ENCODE measurements around the gene KRT5.
"Not testable (repeated sequence)": the region's sequence is repeated elsewhere in the genome, so short reads cannot be mapped to it uniquely, and the experiment has no call there.

KRT5 gene

GRCh38 chr12:52493172-52493571 lies 27.0 kb downstream of the KRT5 start, which contains the start of gene KRT6A:
Gene KRT6A, minus strand, starts transcription at chr12:52493257. Its CDS starts 69 bp downstream, at chr12:52493188.
- Histone ChIP-seq H3K4me3 (no peak within 1 kb of the TSS), H3K4me2 (no peak within 1 kb of the TSS), H4K20me1 (no peaks in the 10 kb centered on the region), H3K9ac (no peak within 1 kb of the TSS), H3K4me1 (peaks cover 19 to 23% (median 21%) of the 10 kb centered on the region in 10 experiments), H3K27me3 (no peaks in the 10 kb centered on the region), H3K36me3 (no peaks in the 10 kb centered on the region), H3K27ac (no peak within 1 kb of the TSS), H3K9me3 (replicated peaks in 1 of 11) (no peaks in the 10 kb centered on the region)
- TF ChIP-seq Cebpa-rat (IDR thresholded peaks at IDR 0.05) = no peak

- not testable (repeated sequence) for H3K9ac ChIP-seq; H3K27me3 ChIP-seq; H3K27ac ChIP-seq; H3K36me3 ChIP-seq; H3K4me3 ChIP-seq; H4K20me1 ChIP-seq; H3K4me2 ChIP-seq; H3K9me3 ChIP-seq (replicated peaks in 1 of 11)
- H3K4me1 ChIP-seq = peaks cover 19 to 23% (median 21%) of the 10 kb centered on the region in 10 experiments
Observed at GRCh38 chr12:52492405-52492804, 27.8 kb downstream of the KRT5 start.

- H3K27ac ChIP-seq; H4K20me1 ChIP-seq; H3K27me3 ChIP-seq; H3K4me2 ChIP-seq; H3K36me3 ChIP-seq; H3K9ac ChIP-seq; H3K9me3 ChIP-seq (replicated peaks in 1 of 11); H3K4me3 ChIP-seq: not testable (repeated sequence)
- peaks cover 13 to 18% (median 15%) of the 10 kb centered on the region in 10 experiments for H3K4me1 ChIP-seq
Observed at GRCh38 chr12:52491495-52491894, 28.7 kb downstream of the KRT5 start.

GRCh38 chr12:52488736-52489135 lies 31.5 kb downstream of the KRT5 start:
- Histone ChIP-seq H3K4me1 (no peaks in the 10 kb centered on the region), H3K9me3 (replicated peaks in 1 of 11) (peaks cover 0 to 14% (median 8%) of the 10 kb centered on the region in 11 experiments; a peak in 13 of 22 replicates), H4K20me1 (no peaks in the 10 kb centered on the region), H3K4me3 (no peak overlapping the region), H3K36me3 (no peaks in the 10 kb centered on the region), H3K4me2 (no peak overlapping the region), H3K27me3 (no peaks in the 10 kb centered on the region), H3K9ac (no peak overlapping the region), H3K27ac (no peak overlapping the region)
- TF ChIP-seq Cebpa-rat (IDR thresholded peaks at IDR 0.05) = no peak

GRCh38 chr12:52487744-52488443 lies 32.3 kb downstream of the KRT5 start:
- peaks cover 0 to 14% (median 8%) of the 10 kb centered on the region in 11 experiments; a peak in 13 of 22 replicates for H3K9me3 ChIP-seq (replicated peaks in 1 of 11)
- H4K20me1 ChIP-seq, H3K4me2 ChIP-seq, H3K4me3 ChIP-seq, H3K4me1 ChIP-seq, H3K36me3 ChIP-seq, H3K27me3 ChIP-seq, H3K27ac ChIP-seq, H3K9ac ChIP-seq: not testable (repeated sequence)

- H3K9ac ChIP-seq = no peak overlapping the region
- no peaks in the 10 kb centered on the region for H3K36me3 ChIP-seq
- no peaks in the 10 kb centered on the region for H3K27me3 ChIP-seq
- H3K27ac ChIP-seq = no peak overlapping the region
- no peaks in the 10 kb centered on the region for H3K4me1 ChIP-seq
- H3K4me2 ChIP-seq = no peak overlapping the region
- no peak overlapping the region for H3K4me3 ChIP-seq
- peaks cover 0 to 14% (median 8%) of the 10 kb centered on the region in 11 experiments; a peak in 13 of 22 replicates for H3K9me3 ChIP-seq (replicated peaks in 1 of 11)
- no peak for TF ChIP-seq Cebpa-rat (IDR thresholded peaks at IDR 0.05)
- H4K20me1 ChIP-seq = no peaks in the 10 kb centered on the region
Observed at GRCh38 chr12:52487211-52487610, 33.0 kb downstream of the KRT5 start.

- no peaks in the 10 kb centered on the region for H3K27me3 ChIP-seq
- H3K4me1 ChIP-seq = no peaks in the 10 kb centered on the region
- no peak overlapping the region for H3K27ac ChIP-seq
- H3K9me3 ChIP-seq (replicated peaks in 1 of 11) = peaks cover 0 to 14% (median 8%) of the 10 kb centered on the region in 11 experiments; a peak in 13 of 22 replicates
- H3K4me2 ChIP-seq = no peak overlapping the region
- H3K9ac ChIP-seq = no peak overlapping the region
- TF ChIP-seq Cebpa-rat (IDR thresholded peaks at IDR 0.05) = no peak
- no peak overlapping the region for H3K4me3 ChIP-seq
- H3K36me3 ChIP-seq = no peaks in the 10 kb centered on the region
- no peaks in the 10 kb centered on the region for H4K20me1 ChIP-seq
Observed at GRCh38 chr12:52486166-52487105, 33.8 kb downstream of the KRT5 start.

- no peak for TF ChIP-seq Cebpa-rat (IDR thresholded peaks at IDR 0.05)
Observed at GRCh38 chr12:52480073-52480472, 40.1 kb downstream of the KRT5 start.

GRCh38 chr12:52477651-52478050 lies 42.5 kb downstream of the KRT5 start:
- no peak overlapping the region for H3K9ac ChIP-seq
- no peaks in the 10 kb centered on the region for H3K4me1 ChIP-seq
- H3K27me3 ChIP-seq = no peaks in the 10 kb centered on the region
- H3K4me3 ChIP-seq = no peak overlapping the region
- H3K36me3 ChIP-seq = no peaks in the 10 kb centered on the region
- no peak for TF ChIP-seq Cebpa-rat (IDR thresholded peaks at IDR 0.05)
- no peaks in the 10 kb centered on the region for H4K20me1 ChIP-seq
- H3K4me2 ChIP-seq = no peak overlapping the region
- peaks cover 10 to 30% (median 21%) of the 10 kb centered on the region in 11 experiments; a peak in 18 of 22 replicates for H3K9me3 ChIP-seq (replicated peaks in 1 of 11)
- no peak overlapping the region for H3K27ac ChIP-seq

More at GRCh38 chr12:52480073-52480472, 40.1 kb downstream of the KRT5 start:
- Histone ChIP-seq H3K4me2 (no peak overlapping the region), H4K20me1 (no peaks in the 10 kb centered on the region), H3K9ac (no peak overlapping the region), H3K4me3 (no peak overlapping the region), H3K27me3 (no peaks in the 10 kb centered on the region), H3K9me3 (replicated peaks in 1 of 11) (peaks cover 14 to 39% (median 22%) of the 10 kb centered on the region in 11 experiments), H3K27ac (no peak overlapping the region), H3K36me3 (no peaks in the 10 kb centered on the region), H3K4me1 (no peaks in the 10 kb centered on the region)

Data from BLaER1 treated with 17β-estradiol and CSF1 and Interleukin-3, amounts not matched to agents 10 nM and 100 nM (cell line).